GM12892 (cell line): ENCODE data around the gene DGKE.

Experiments used
- POLR2A ChIP-seq: IDR thresholded peaks from 2 replicates; pipeline ENCODE4 v1.6.1; 2011; ENCODE audit warnings: low read depth, low read length, control low read depth
- POLR2AphosphoS5 ChIP-seq: IDR thresholded peaks from 2 replicates; pipeline ENCODE4 v1.6.1; 2011; ENCODE audit warnings: low read depth, low read length, control low read depth
- TAF1 ChIP-seq: IDR thresholded peaks from 2 replicates; pipeline ENCODE4 v1.6.1; 2011; ENCODE audit warnings: low read depth, mild to moderate bottlenecking, control low read depth, low read length, borderline replicate concordance

GRCh38 chr17:56796536-56796935, 37.4 kb upstream of the DGKE start:
- TF ChIP-seq POLR2A (no peak), POLR2AphosphoS5 (no peak), TAF1 (no peak)
